Measurements from ENCODE around the gene OPCML. TPM values are rescaled to one million over a fixed set of nuclear protein-coding genes. Genes with fewer than 3 reads are reported as not detected.

OPCML gene
- total RNA-seq, 1 donor from 2014 or later: 1.2 TPM

DNA sequence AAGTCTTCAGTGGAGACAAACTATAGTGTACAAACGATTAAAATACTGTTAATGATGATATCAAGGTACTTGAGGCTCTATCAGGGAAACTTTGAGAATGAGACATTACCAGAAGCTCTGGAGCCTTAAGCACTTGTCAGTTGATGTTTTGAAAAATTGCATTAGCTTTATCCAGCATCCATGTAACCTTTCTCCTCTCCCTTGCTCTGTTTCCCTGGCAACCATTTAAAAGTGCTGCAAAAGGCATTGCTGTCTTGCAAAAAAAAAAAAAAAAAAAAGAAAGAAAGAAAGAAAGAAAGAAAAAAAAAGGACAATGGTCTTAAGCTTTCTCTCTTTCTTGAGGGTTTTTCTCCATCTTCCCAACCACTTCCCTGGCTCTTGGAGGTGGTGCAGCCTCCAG is 787.0 kb downstream of the OPCML start:
- TF ChIP-seq, protein P1, sequence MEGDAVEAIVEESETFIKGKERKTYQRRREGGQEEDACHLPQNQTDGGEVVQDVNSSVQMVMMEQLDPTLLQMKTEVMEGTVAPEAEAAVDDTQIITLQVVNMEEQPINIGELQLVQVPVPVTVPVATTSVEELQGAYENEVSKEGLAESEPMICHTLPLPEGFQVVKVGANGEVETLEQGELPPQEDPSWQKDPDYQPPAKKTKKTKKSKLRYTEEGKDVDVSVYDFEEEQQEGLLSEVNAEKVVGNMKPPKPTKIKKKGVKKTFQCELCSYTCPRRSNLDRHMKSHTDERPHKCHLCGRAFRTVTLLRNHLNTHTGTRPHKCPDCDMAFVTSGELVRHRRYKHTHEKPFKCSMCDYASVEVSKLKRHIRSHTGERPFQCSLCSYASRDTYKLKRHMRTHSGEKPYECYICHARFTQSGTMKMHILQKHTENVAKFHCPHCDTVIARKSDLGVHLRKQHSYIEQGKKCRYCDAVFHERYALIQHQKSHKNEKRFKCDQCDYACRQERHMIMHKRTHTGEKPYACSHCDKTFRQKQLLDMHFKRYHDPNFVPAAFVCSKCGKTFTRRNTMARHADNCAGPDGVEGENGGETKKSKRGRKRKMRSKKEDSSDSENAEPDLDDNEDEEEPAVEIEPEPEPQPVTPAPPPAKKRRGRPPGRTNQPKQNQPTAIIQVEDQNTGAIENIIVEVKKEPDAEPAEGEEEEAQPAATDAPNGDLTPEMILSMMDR (conservative IDR thresholded peaks at IDR 0.05): no peak
- Mint-ChIP-seq H3K36me3 (ENCODE audit: low read depth) (no peaks in the 10 kb centered on the region), H3K4me1 (peaks cover 9% of the 10 kb centered on the region), H3K27ac (ENCODE audit: unreplicated experiment) (no peak overlapping the region), H3K4me3 (no peak overlapping the region), H3K9me3 (peaks cover 2% of the 10 kb centered on the region), H3K27me3 (ENCODE audit: low read depth) (no peaks in the 10 kb centered on the region)
- DNase-seq (ENCODE audit: low read depth, low spot score): no peak

DNA sequence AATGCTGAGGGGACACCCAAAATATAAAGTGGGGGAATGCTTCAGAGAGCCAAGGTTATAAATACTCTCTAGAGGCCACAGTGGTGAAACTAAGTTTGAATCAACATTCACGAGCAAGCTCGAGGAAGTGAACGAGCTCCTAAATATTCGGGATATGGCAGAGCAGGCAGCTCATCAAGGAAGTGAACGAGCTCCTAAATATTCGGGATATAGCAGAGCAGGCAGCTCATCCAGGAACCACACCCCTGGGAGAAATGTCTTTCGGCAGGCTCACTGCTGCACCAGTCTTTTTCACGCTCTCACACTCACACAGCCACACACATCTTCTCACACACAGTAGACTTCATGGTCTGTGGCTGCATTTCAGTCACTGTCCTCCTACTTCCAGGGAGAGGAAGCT is 787.5 kb downstream of the OPCML start:
- Mint-ChIP-seq H3K36me3 (ENCODE audit: low read depth) (no peaks in the 10 kb centered on the region), H3K9me3 (peaks cover 2% of the 10 kb centered on the region), H3K27ac (ENCODE audit: unreplicated experiment) (no peak overlapping the region), H3K4me1 (peaks cover 9% of the 10 kb centered on the region), H3K4me3 (no peak overlapping the region), H3K27me3 (ENCODE audit: low read depth) (no peaks in the 10 kb centered on the region)
- no peak for DNase-seq (ENCODE audit: low read depth, low spot score)
- TF ChIP-seq, protein P1 (conservative IDR thresholded peaks at IDR 0.05): no peak

DNA sequence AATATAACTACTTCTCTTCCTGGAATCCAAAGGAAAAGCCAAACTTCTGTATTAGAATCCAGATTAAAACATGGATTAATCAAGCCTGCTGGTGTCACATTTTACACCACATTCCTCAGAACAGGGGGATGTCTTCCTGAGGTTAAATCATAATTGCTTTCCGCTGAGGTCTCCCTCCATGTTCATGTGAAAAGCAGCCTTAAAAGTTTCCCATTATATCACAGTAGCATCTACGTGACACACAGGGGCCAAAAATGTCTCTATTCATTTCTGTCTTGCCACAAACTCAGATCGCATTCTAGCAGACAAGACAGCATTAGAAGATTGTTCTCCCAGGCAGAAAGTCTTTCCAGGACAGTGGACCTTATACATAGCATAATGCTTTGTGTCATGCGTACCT is 788.7 kb downstream of the OPCML start:
- no peaks in the 10 kb centered on the region for H3K27me3 Mint-ChIP-seq (ENCODE audit: low read depth)
- peaks cover 9% of the 10 kb centered on the region for H3K4me1 Mint-ChIP-seq
- no peaks in the 10 kb centered on the region for H3K36me3 Mint-ChIP-seq (ENCODE audit: low read depth)
- H3K9me3 Mint-ChIP-seq: peaks cover 2% of the 10 kb centered on the region
- H3K4me3 Mint-ChIP-seq: no peak overlapping the region
- TF ChIP-seq, protein P1 (conservative IDR thresholded peaks at IDR 0.05): no peak
- no peak overlapping the region for H3K27ac Mint-ChIP-seq (ENCODE audit: unreplicated experiment)
- no peak for DNase-seq (ENCODE audit: low read depth, low spot score)

DNA sequence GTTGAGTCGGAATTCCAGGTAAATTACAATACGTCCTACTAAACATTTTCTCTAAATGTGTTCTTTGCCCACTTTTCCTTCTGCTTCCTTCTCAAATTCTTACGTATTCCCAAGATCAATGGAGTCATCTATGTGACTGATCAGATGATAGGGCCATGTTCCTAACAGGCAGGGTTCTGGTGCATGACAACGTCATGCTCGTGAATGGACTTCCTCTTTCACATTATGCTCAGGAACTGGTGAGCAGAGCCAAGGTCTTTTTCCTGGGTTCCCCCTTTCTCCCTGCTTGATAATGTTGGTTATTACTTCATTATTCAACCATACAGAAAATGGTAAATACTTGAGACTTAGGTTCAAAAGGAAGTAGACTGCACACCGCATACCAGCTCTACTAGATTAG is 789.4 kb downstream of the OPCML start:
- Mint-ChIP-seq H3K9me3 (peaks cover 2% of the 10 kb centered on the region), H3K4me1 (peaks cover 9% of the 10 kb centered on the region), H3K27me3 (ENCODE audit: low read depth) (no peaks in the 10 kb centered on the region), H3K36me3 (ENCODE audit: low read depth) (no peaks in the 10 kb centered on the region), H3K4me3 (no peak overlapping the region), H3K27ac (ENCODE audit: unreplicated experiment) (no peak overlapping the region)
- TF ChIP-seq, protein P1 (conservative IDR thresholded peaks at IDR 0.05): no peak
- DNase-seq (ENCODE audit: low read depth, low spot score): no peak

- TF ChIP-seq, protein P1 (conservative IDR thresholded peaks at IDR 0.05): no peak
- H3K4me3 Mint-ChIP-seq: no peak overlapping the region
- no peaks in the 10 kb centered on the region for H3K36me3 Mint-ChIP-seq (ENCODE audit: low read depth)
- H3K9me3 Mint-ChIP-seq: peaks cover 3% of the 10 kb centered on the region
- no peaks in the 10 kb centered on the region for H3K4me1 Mint-ChIP-seq
- no peak overlapping the region for H3K27ac Mint-ChIP-seq (ENCODE audit: unreplicated experiment)
- H3K27me3 Mint-ChIP-seq (ENCODE audit: low read depth): no peaks in the 10 kb centered on the region
- no peak for DNase-seq (ENCODE audit: low read depth, low spot score)
Observed at GRCh38 chr11:132734217-132734616, 798.1 kb downstream of the OPCML start.

GRCh38 chr11:132728026-132728425 is 804.3 kb downstream of the OPCML start:
- peaks cover 3% of the 10 kb centered on the region for H3K4me1 Mint-ChIP-seq
- H3K4me3 Mint-ChIP-seq: no peak overlapping the region
- H3K27ac Mint-ChIP-seq (ENCODE audit: unreplicated experiment): no peak overlapping the region
- peaks cover 9% of the 10 kb centered on the region for H3K9me3 Mint-ChIP-seq
- DNase-seq (ENCODE audit: low read depth, low spot score): no peak
- H3K36me3 Mint-ChIP-seq (ENCODE audit: low read depth): no peaks in the 10 kb centered on the region
- no peaks in the 10 kb centered on the region for H3K27me3 Mint-ChIP-seq (ENCODE audit: low read depth)
- TF ChIP-seq, protein P1 (conservative IDR thresholded peaks at IDR 0.05): no peak

Data from neural crest cell (in vitro differentiated cells).